HG03442 (cell line): ENCODE data around the gene ADAM10.
"Not testable (repeated sequence)": the region's sequence is repeated elsewhere in the genome, so short reads cannot be mapped to it uniquely, and the experiment has no call there.

Experiments
- ATAC-seq: cut with Tn5 transposase; IDR thresholded peaks from one replicate; pipeline ENCODE4 v1.9.1; 2021; ENCODE audit warnings: mild to moderate bottlenecking, moderate library complexity; ENCODE audit not compliant: unreplicated experiment

Gene ADAM10

GRCh38 chr15:58611731-58612676 lies 137.5 kb downstream of the ADAM10 start:
- no peak for ATAC-seq

- no peak for ATAC-seq
Measured at GRCh38 chr15:58608711-58609110, 140.8 kb downstream of the ADAM10 start.

GRCh38 chr15:58608129-58608590 lies 141.3 kb downstream of the ADAM10 start:
- no peak for ATAC-seq

GRCh38 chr15:58606577-58607080 lies 142.9 kb downstream of the ADAM10 start:
- no peak for ATAC-seq

GRCh38 chr15:58605931-58606530 lies 143.5 kb downstream of the ADAM10 start:
- no peak for ATAC-seq

DNA sequence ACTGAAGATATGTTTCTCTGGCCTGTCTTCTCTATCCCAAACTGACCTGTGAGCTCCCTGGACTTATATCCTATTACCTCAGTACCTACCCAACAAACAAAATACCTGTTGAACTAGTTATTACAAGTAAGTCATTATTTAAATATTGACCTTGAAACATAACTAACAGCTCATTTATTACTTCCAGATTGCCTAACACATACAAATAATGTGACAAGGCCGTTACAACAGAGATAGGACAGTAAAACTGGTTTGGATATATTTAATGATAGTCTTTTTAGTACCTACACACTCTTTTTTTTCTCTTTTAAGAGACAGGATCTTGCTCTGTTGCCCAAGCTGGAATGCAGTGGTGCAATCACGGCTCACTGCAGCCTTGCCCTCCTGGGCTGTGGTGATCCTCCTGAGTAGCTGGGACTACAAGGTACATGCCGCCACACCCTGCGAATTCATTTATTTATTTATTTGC lies 145.0 kb downstream of the ADAM10 start:
- ATAC-seq: no peak

DNA sequence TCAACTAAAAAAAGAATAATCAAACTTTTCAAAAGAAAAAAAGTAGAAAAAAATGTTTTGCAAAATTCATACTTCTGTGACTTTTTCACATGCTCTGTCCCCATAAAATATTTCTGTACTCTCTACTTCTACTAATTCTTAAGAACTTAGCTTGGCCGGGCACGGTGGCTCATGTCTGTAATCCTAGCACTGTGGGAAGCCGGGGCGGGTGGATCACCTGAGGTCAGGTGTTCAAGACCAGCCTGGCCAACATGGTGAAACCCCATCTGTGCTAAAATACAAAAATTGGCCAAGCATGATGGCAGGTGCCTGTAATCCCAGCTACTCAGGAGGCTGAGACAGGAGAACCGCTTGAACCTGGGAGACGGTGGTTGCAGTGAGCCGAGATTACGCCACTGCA lies 145.6 kb downstream of the ADAM10 start:
- ATAC-seq: not testable (repeated sequence)

DNA sequence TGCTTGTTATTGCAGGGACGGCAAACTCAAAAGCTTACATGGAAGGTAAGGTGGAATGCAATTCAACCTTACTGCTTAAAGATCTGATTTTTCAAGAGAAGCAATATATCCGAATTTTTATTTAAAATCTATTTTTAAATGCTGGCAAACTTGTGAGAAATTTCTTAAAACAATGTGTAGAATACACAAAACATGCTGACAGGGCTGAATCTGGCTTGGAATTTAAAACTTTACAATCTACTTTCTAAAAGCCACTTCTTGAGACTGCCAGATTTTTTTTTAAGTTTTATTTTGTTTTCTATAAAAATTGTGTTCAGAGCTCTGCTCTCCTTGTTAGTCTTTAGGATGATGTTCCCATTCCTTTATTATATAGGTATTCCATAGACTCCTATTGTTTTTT lies 146.7 kb downstream of the ADAM10 start:
- ATAC-seq: no peak

- no peak for ATAC-seq
Measured at GRCh38 chr15:58598829-58599210, 150.7 kb downstream of the ADAM10 start.

- no peak for ATAC-seq
Measured at GRCh38 chr15:58597943-58598828, 151.3 kb downstream of the ADAM10 start.

- no peak for ATAC-seq
Measured at GRCh38 chr15:58595516-58596263, 153.8 kb downstream of the ADAM10 start.

DNA sequence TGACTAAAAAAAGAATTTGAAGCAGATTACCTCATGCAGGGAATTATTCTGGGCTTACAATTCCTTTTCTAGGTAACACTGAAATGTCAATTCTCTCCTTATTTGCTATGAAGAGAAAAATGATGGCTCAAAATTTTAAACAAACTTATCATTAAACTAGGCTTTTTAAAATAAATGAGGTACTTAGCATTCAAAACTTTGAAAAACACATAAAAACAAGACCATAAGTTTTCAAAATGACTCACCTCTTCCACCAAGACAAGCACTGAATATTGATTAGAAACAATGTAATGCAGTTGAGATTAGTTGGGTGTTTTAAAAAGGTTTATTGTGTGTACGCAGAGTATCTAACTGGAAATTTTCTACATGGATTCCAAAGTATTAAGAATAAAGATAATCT lies 154.6 kb downstream of the ADAM10 start:
- no peak for ATAC-seq

GRCh38 chr15:58593870-58594269 lies 155.6 kb downstream of the ADAM10 start:
- no peak for ATAC-seq

- no peak for ATAC-seq
Measured at GRCh38 chr15:58590926-58591325, 158.6 kb downstream of the ADAM10 start.

DNA sequence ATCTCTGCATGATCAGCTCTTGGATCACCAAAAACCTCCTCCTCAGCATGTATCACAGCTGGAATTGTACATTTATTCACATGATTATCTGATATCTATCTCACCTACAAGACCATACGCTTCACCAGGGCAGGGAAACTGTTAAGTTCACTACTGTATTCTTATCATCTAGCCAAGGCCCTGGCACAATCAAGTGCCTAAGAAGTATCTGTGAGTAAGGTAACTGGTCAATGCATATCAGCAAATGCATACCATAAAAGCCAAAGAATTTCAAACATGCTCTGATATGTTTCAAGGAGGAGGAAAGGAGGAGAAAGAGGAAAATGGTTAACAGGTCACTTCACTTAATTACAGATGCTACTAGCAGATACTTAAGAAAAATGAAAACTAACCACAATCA lies 159.3 kb downstream of the ADAM10 start:
- ATAC-seq: no peak

DNA sequence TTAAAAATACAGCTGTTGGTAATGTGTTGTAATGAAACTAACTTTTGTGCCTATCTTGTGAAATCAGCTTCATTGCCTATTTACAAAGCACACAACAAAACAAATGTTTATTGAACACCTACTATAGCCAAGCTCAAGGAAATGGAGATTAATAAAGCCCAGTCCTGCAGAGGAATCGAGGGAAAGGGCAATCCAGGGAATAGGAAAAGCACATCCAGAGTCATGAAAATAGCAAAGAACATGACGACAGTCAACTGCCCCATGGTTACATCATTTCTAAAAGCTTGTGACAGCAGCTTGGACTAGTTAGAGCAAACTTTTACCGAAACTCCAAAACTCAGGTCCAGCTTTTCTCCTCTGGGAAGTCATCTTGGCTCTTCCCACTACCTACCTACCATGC lies 160.5 kb downstream of the ADAM10 start:
- no peak for ATAC-seq

GRCh38 chr15:58588096-58588495 lies 161.4 kb downstream of the ADAM10 start:
- ATAC-seq: no peak

DNA sequence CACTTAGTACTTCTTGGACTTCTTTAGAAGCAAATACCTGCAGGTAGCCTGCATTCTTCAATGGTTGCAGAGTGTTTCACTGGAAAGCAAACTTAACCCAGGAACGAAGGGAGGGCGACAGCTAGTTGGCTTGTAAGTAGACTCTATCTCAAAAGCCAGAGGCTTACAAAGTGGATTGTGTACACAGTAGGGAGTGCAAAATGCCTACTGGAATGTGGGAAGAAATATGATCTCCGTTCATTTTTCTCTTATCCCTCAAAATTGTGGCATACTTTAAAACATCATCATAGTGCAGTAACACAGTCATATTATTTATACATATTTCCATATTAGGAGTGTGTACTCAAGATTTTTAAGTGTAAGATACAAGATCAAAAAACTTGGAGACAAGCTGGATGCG lies 162.0 kb downstream of the ADAM10 start:
- ATAC-seq: no peak

GRCh38 chr15:58585693-58586443 lies 163.6 kb downstream of the ADAM10 start:
- no peak for ATAC-seq
